Naive thymus-derived CD4-positive, alpha-beta T cell (primary cell): ENCODE results near the gene BRF1. TPM values are rescaled to one million over a fixed set of nuclear protein-coding genes. Genes with fewer than 3 reads are reported as not detected.

Experiments
- ATAC-seq: fragments of 150-1000 bp; cut with Tn5 transposase; 2 replicates; pipeline ENCODE4 v1.10.0; 2021; ENCODE audit warnings: mild to moderate bottlenecking, moderate library complexity
- CTCF ChIA-PET: fragments of 350-600 bp; sonication (Branson Sonifier 250); formaldehyde crosslinking; loops from one replicate; lab custom pipeline; 2021; ENCODE audit warnings: antibody characterized with exemption; lab: Charles Lee
- POLR2A ChIA-PET: fragments of 350-600 bp; sonication (Branson Sonifier 250); formaldehyde crosslinking; loops from one replicate; lab custom pipeline; 2021; ENCODE audit warnings: antibody characterized with exemption, inconsistent platforms; lab: Charles Lee
- DNase-seq, 9 donors: peaks; one replicate each; pipeline versions ENCODE4 v3.0.0 to v3.0.0-alpha.2; 2020 to 2022; ENCODE audit warnings: mixed read lengths in 1 of 9
- H3K27ac ChIP-seq: one replicate; pipeline ENCODE4 v1.7.0; 2013; ENCODE audit warnings: mild to moderate bottlenecking, low read depth, low read length, moderate library complexity
- H3K27me3 ChIP-seq, 2 donors: one replicate each; pipeline ENCODE4 v1.7.0; 2013; ENCODE audit warnings: low read length in 2 of 2, mild to moderate bottlenecking in 2 of 2, moderate library complexity in 2 of 2; ENCODE audit not compliant: control insufficient read depth in 2 of 2, insufficient read depth in 2 of 2
- H3K36me3 ChIP-seq, 3 experiments: 1 replicate in 2 of 3; 2 replicates in 1 of 3; pipeline ENCODE4 v1.7.0; 2013; ENCODE audit warnings: low read length in 3 of 3, mild to moderate bottlenecking in 3 of 3, moderate library complexity in 1 of 3; ENCODE audit not compliant: insufficient read depth in 3 of 3, control insufficient read depth in 2 of 3
- H3K4me1 ChIP-seq, 2 donors: one replicate each; pipeline ENCODE4 v1.7.0; 2013; ENCODE audit warnings: low read length in 2 of 2, mild to moderate bottlenecking in 2 of 2, moderate library complexity in 1 of 2; ENCODE audit not compliant: control insufficient read depth in 2 of 2, insufficient read depth in 2 of 2
- H3K4me3 ChIP-seq: 2 replicates; pipeline ENCODE4 v1.7.0; 2013; ENCODE audit warnings: mild to moderate bottlenecking, low read length
- H3K9me3 ChIP-seq, 3 experiments: 1 replicate in 2 of 3; 2 replicates in 1 of 3; pipeline ENCODE4 v1.7.0; 2013; ENCODE audit warnings: low read length in 3 of 3; ENCODE audit not compliant: control insufficient read depth in 2 of 3
- H3K27ac Mint-ChIP-seq, 9 donors: one replicate each; pipeline ENCODE4 v1.8.0; 2020 to 2022; ENCODE audit warnings: mixed read lengths in 9 of 9, mild to moderate bottlenecking in 8 of 9, moderate library complexity in 5 of 9, inconsistent platforms in 2 of 9
- H3K27me3 Mint-ChIP-seq, 5 donors: one replicate each; pipeline ENCODE4 v1.8.0; 2021 to 2022; ENCODE audit warnings: mixed read lengths in 5 of 5, mild to moderate bottlenecking in 1 of 5
- H3K36me3 Mint-ChIP-seq, 5 donors: one replicate each; pipeline ENCODE4 v1.8.0; 2020 to 2022; ENCODE audit warnings: mixed read lengths in 5 of 5, mild to moderate bottlenecking in 3 of 5, inconsistent platforms in 1 of 5
- H3K4me1 Mint-ChIP-seq, 7 donors: one replicate each; pipeline ENCODE4 v1.8.0; 2020 to 2022; ENCODE audit warnings: mixed read lengths in 7 of 7, mild to moderate bottlenecking in 3 of 7, inconsistent platforms in 1 of 7
- H3K4me3 Mint-ChIP-seq, 10 donors: one replicate each; pipeline ENCODE4 v1.8.0; 2020 to 2022; ENCODE audit warnings: mild to moderate bottlenecking in 10 of 10, mixed read lengths in 10 of 10, moderate library complexity in 6 of 10, inconsistent platforms in 2 of 10
- H3K9me3 Mint-ChIP-seq, 11 donors: one replicate each; pipeline ENCODE4 v1.8.0; 2020 to 2022; ENCODE audit warnings: mixed read lengths in 11 of 11, mild to moderate bottlenecking in 4 of 11, inconsistent platforms in 1 of 11, moderate library complexity in 1 of 11
- intact Hi-C, 2 donors: fragments of 100-400 bp; cut with micrococcal nuclease; formaldehyde crosslinking; loops; one replicate each; pipeline ENCODE4 v1.15.1; 2023
- polyA plus RNA-seq, 2 donors: library from polyadenylated mRNA; unstranded; fragments of 300-500 nt; fragmentation: Illumina TruSeq; gene quantifications; one replicate each; pipeline ENCODE4 v1.2.3, GENCODE V29; 2021
- total RNA-seq, 6 experiments: library from RNA in 5 of 6; stranded (reverse) in 5 of 6; gene quantifications; 1 replicate in 5 of 6; 2 replicates in 1 of 6; pipeline ENCODE4 v1.2.3 and lab custom pipeline; 2021 to 2026

Gene BRF1
- total and polyA plus RNA-seq, 7 experiments from 2014 or later = 7.1 to 75.7 (median 60.2) TPM

- H3K27me3 Mint-ChIP-seq = no peaks in the 10 kb centered on the region
- POLR2A ChIA-PET = no interaction called here
- H3K36me3 Mint-ChIP-seq = peaks cover 0 to 10% (median 10%) of the 10 kb centered on the region in 5 donors
These were observed 46.2 kb upstream of the BRF1 start for GRCh38 chr14:105346876-105347586.

GRCh38 chr14:105346200-105346533, 45.4 kb upstream of the BRF1 start:
- Histone ChIP-seq H3K36me3 (peaks cover 0 to 3% (median 0%) of the 10 kb centered on the region in 3 experiments), H3K4me1 (no peaks in the 10 kb centered on the region), H3K4me3 (no peak overlapping the region), H3K9me3 (no peaks in the 10 kb centered on the region), H3K27ac (no peak overlapping the region), H3K27me3 (no peaks in the 10 kb centered on the region)
- no peak for ATAC-seq
- Mint-ChIP-seq H3K4me1 (peaks cover 2 to 14% (median 7%) of the 10 kb centered on the region in 7 donors), H3K27me3 (no peaks in the 10 kb centered on the region), H3K27ac (no peak overlapping the region), H3K4me3 (no peak overlapping the region), H3K36me3 (peaks cover 0 to 10% (median 10%) of the 10 kb centered on the region in 5 donors), H3K9me3 (peaks cover 0 to 5% (median 0%) of the 10 kb centered on the region in 11 donors)
- DNase-seq = no peak
- ChIA-PET CTCF (no interaction called here), POLR2A (no interaction called here)
- intact Hi-C loops = no loop called here

More at GRCh38 chr14:105346876-105347586, 46.2 kb upstream of the BRF1 start:
- no peak for ATAC-seq
- intact Hi-C loops = no loop called here
- H3K36me3 ChIP-seq = peaks cover 0 to 3% (median 0%) of the 10 kb centered on the region in 3 experiments
- H3K27ac Mint-ChIP-seq = no peak overlapping the region
- no peak overlapping the region for H3K27ac ChIP-seq
- CTCF ChIA-PET = no interaction called here
- no peak overlapping the region for H3K4me3 ChIP-seq
- H3K4me1 Mint-ChIP-seq = peaks cover 1 to 12% (median 3%) of the 10 kb centered on the region in 7 donors
- DNase-seq = no peak
- H3K9me3 Mint-ChIP-seq = peaks cover 0 to 5% (median 0%) of the 10 kb centered on the region in 11 donors
- H3K27me3 ChIP-seq = no peaks in the 10 kb centered on the region
- H3K9me3 ChIP-seq = no peaks in the 10 kb centered on the region
- no peak overlapping the region for H3K4me3 Mint-ChIP-seq
- peaks cover 0 to 3% of the 10 kb centered on the region in 2 donors for H3K4me1 ChIP-seq

GRCh38 chr14:105343194-105343593, 42.4 kb upstream of the BRF1 start:
- Histone ChIP-seq H3K27ac (no peak overlapping the region), H3K4me1 (no peaks in the 10 kb centered on the region), H3K27me3 (no peaks in the 10 kb centered on the region), H3K36me3 (no peaks in the 10 kb centered on the region), H3K4me3 (no peak overlapping the region), H3K9me3 (no peaks in the 10 kb centered on the region)
- ATAC-seq (no peak), DNase-seq (no peak)
- Mint-ChIP-seq H3K27me3 (no peaks in the 10 kb centered on the region), H3K4me3 (no peak overlapping the region), H3K4me1 (peaks cover 2 to 22% (median 12%) of the 10 kb centered on the region in 7 donors), H3K36me3 (peaks cover 0 to 10% (median 6%) of the 10 kb centered on the region in 5 donors), H3K27ac (no peak overlapping the region), H3K9me3 (peaks cover 0 to 5% (median 0%) of the 10 kb centered on the region in 11 donors)
- CTCF ChIA-PET = interaction anchor here (0.6 kb wide), 1 partner anchor 95 kb away, joined by 3 read pairs; the partner anchor contains the start of gene BTBD6
- POLR2A ChIA-PET = no interaction called here
- intact Hi-C loops = no loop called here

GRCh38 chr14:105340821-105341733, 40.3 kb upstream of the BRF1 start:
- peak overlapping the region in 2 of 9 donors; percentile 40 to 54 for H3K27ac Mint-ChIP-seq
- Histone ChIP-seq H3K4me1 (no peaks in the 10 kb centered on the region), H3K27ac (no peak overlapping the region), H3K27me3 (no peaks in the 10 kb centered on the region), H3K4me3 (no peak overlapping the region), H3K9me3 (no peaks in the 10 kb centered on the region), H3K36me3 (no peaks in the 10 kb centered on the region)
- no peak overlapping the region for H3K4me3 Mint-ChIP-seq
- H3K4me1 Mint-ChIP-seq = peaks cover 0 to 22% (median 12%) of the 10 kb centered on the region in 7 donors
- no peak for ATAC-seq
- intact Hi-C loops = no loop called here
- H3K36me3 Mint-ChIP-seq = peaks cover 0 to 16% (median 10%) of the 10 kb centered on the region in 5 donors
- DNase-seq = no peak
- H3K9me3 Mint-ChIP-seq = peaks cover 0 to 5% (median 0%) of the 10 kb centered on the region in 11 donors
- H3K27me3 Mint-ChIP-seq = no peaks in the 10 kb centered on the region
- ChIA-PET POLR2A (interaction anchor here (0.6 kb wide), 1 partner anchor 331 kb away, joined by 3 read pairs; no protein-coding TSS in a partner anchor), CTCF (interaction anchor here (0.6 to 0.9 kb wide), 2 partner anchors 11 to 263 kb away, joined by 3 read pairs; no protein-coding TSS in a partner anchor)

GRCh38 chr14:105337966-105338741, 37.4 kb upstream of the BRF1 start:
- Histone ChIP-seq H3K27ac (no peak overlapping the region), H3K27me3 (no peaks in the 10 kb centered on the region), H3K4me1 (no peaks in the 10 kb centered on the region), H3K36me3 (no peaks in the 10 kb centered on the region), H3K4me3 (no peak overlapping the region), H3K9me3 (no peaks in the 10 kb centered on the region)
- no peak overlapping the region for H3K4me3 Mint-ChIP-seq
- ATAC-seq = no peak
- no peaks in the 10 kb centered on the region for H3K27me3 Mint-ChIP-seq
- POLR2A ChIA-PET = no interaction called here
- peaks cover 0 to 2% (median 0%) of the 10 kb centered on the region in 11 donors for H3K9me3 Mint-ChIP-seq
- no peak for DNase-seq
- H3K27ac Mint-ChIP-seq = peak overlapping the region in 1 of 9 donors; percentile 36
- intact Hi-C loops = no loop called here
- H3K36me3 Mint-ChIP-seq = peaks cover 0 to 14% (median 3%) of the 10 kb centered on the region in 5 donors
- CTCF ChIA-PET = no interaction called here
- peaks cover 0 to 16% (median 12%) of the 10 kb centered on the region in 7 donors for H3K4me1 Mint-ChIP-seq

- Histone ChIP-seq H3K4me1 (no peaks in the 10 kb centered on the region), H3K9me3 (no peaks in the 10 kb centered on the region), H3K27ac (no peak overlapping the region), H3K27me3 (no peaks in the 10 kb centered on the region), H3K36me3 (no peaks in the 10 kb centered on the region), H3K4me3 (no peak overlapping the region)
- Mint-ChIP-seq H3K27ac (peak overlapping the region in 1 of 9 donors; percentile 59), H3K4me3 (no peak overlapping the region), H3K4me1 (peaks cover 3 to 20% (median 15%) of the 10 kb centered on the region in 7 donors), H3K27me3 (no peaks in the 10 kb centered on the region), H3K9me3 (peaks cover 0 to 2% (median 0%) of the 10 kb centered on the region in 11 donors), H3K36me3 (peaks cover 0 to 10% (median 0%) of the 10 kb centered on the region in 5 donors)
- no peak for DNase-seq
- intact Hi-C loops = no loop called here
- POLR2A ChIA-PET = no interaction called here
- ATAC-seq = no peak
- CTCF ChIA-PET = no interaction called here
These were observed 36.6 kb upstream of the BRF1 start for GRCh38 chr14:105337433-105337832.
